IMR-90 (cell line): ENCODE data around the gene CDKN2A. TPM values are rescaled to one million over a fixed set of nuclear protein-coding genes. Genes with fewer than 3 reads are reported as not detected.

Experiments used
- ATAC-seq: fragments of 200-7000 bp; cut with Tn5 transposase; 2 replicates; pipeline ENCODE4 v1.9.1; 2020; ENCODE audit warnings: low read depth, mild to moderate bottlenecking, moderate library complexity
- BruUV-seq: library from RNA; stranded (reverse); fragments of 400-500 nt; replicated peaks from 2 replicates; lab custom pipeline; 2021; lab: Mats Ljungman, UMichigan
- CTCF ChIA-PET: fragments of 300-600 bp; formaldehyde crosslinking; extraction: SDS; loops from one replicate; lab custom pipeline; 2021; ENCODE audit warnings: antibody characterized with exemption; lab: Yijun Ruan, JAX
- POLR2A ChIA-PET: fragments of 300-600 bp; sonication (Branson Sonifier 250); formaldehyde crosslinking; loops from one replicate; lab custom pipeline; 2022; ENCODE audit warnings: antibody characterized with exemption; ENCODE audit not compliant: unreplicated experiment; lab: Charles Lee
- DNase-seq: peaks from one replicate; pipeline ENCODE4 v3.0.0; 2013
- H2AFZ ChIP-seq: replicated peaks from 2 replicates; pipeline ENCODE3; 2013; ENCODE audit warnings: low read length, mild to moderate bottlenecking; ENCODE audit not compliant: poor library complexity
- H2AK5ac ChIP-seq: 2 replicates; pipeline ENCODE4 v1.6.1; 2013; ENCODE audit warnings: low read depth, low read length, inconsistent platforms
- H2AK9ac ChIP-seq: replicated peaks from 2 replicates; pipeline ENCODE3; 2013; ENCODE audit warnings: mild to moderate bottlenecking, low read depth, low read length, moderate library complexity; ENCODE audit not compliant: poor library complexity
- H2BK120ac ChIP-seq: 2 replicates; pipeline ENCODE4 v1.6.1; 2013; ENCODE audit warnings: low read depth, low read length, inconsistent platforms
- H2BK15ac ChIP-seq: 3 replicates; pipeline ENCODE4 v1.6.1; 2013; ENCODE audit warnings: low read depth, low read length, inconsistent platforms
- H2BK20ac ChIP-seq: 2 replicates; pipeline ENCODE4 v1.6.1; 2013; ENCODE audit warnings: low read depth, mild to moderate bottlenecking, inconsistent platforms, low read length, moderate library complexity
- H2BK5ac ChIP-seq: 2 replicates; pipeline ENCODE4 v1.6.1; 2013; ENCODE audit warnings: mild to moderate bottlenecking, low read depth, low read length, inconsistent platforms; ENCODE audit not compliant: poor library complexity, severe bottlenecking
- H3K14ac ChIP-seq: replicated peaks from 2 replicates; pipeline ENCODE4 v1.6.1; 2013; ENCODE audit warnings: low read depth, low read length, inconsistent platforms
- H3K18ac ChIP-seq: 2 replicates; pipeline ENCODE4 v1.6.1; 2013; ENCODE audit warnings: low read depth, low read length, control low read depth
- H3K23ac ChIP-seq: 2 replicates; pipeline ENCODE4 v1.6.1; 2013; ENCODE audit warnings: low read depth, low read length, inconsistent platforms
- H3K27ac ChIP-seq: 2 replicates; pipeline ENCODE4 v1.5.1; 2013; ENCODE audit warnings: mild to moderate bottlenecking, control low read depth, low read length; ENCODE audit not compliant: insufficient read depth
- H3K27me3 ChIP-seq: 2 replicates; pipeline ENCODE4 v1.6.1; 2013; ENCODE audit warnings: low read length; ENCODE audit not compliant: control insufficient read depth, insufficient read depth
- H3K36me3 ChIP-seq: 2 replicates; pipeline ENCODE4 v1.6.1; 2013; ENCODE audit warnings: low read length, mixed read lengths; ENCODE audit not compliant: control insufficient read depth, insufficient read depth
- H3K4ac ChIP-seq: 2 replicates; pipeline ENCODE4 v1.6.1; 2013; ENCODE audit warnings: low read depth, low read length, inconsistent platforms
- H3K4me1 ChIP-seq: 2 replicates; pipeline ENCODE4 v1.6.1; 2013; ENCODE audit warnings: low read length, mixed read lengths; ENCODE audit not compliant: control insufficient read depth, insufficient read depth
- H3K4me2 ChIP-seq: 2 replicates; pipeline ENCODE4 v1.6.1; 2013; ENCODE audit warnings: low read depth, mild to moderate bottlenecking, control low read depth, low read length, moderate library complexity
- H3K4me3 ChIP-seq: 2 replicates; pipeline ENCODE4 v1.5.1; 2013; ENCODE audit warnings: low read depth, mild to moderate bottlenecking, control low read depth, low read length, moderate library complexity; ENCODE audit not compliant: insufficient read depth
- H3K56ac ChIP-seq: 2 replicates; pipeline ENCODE4 v1.6.1; 2013; ENCODE audit warnings: low read length, inconsistent platforms; ENCODE audit not compliant: insufficient read depth; ENCODE audit errors: extremely low read depth
- H3K79me1 ChIP-seq, 2 experiments: 2 replicates each; pipeline ENCODE4 v1.6.1; 2013; ENCODE audit warnings: low read length in 2 of 2, inconsistent platforms in 1 of 2, low read depth in 1 of 2
- H3K9ac ChIP-seq: 2 replicates; pipeline ENCODE4 v1.6.1; 2013; ENCODE audit warnings: low read depth, low read length, control low read depth
- H3K9me1 ChIP-seq: 2 replicates; pipeline ENCODE4 v1.6.1; 2013; ENCODE audit warnings: low read length, inconsistent platforms; ENCODE audit not compliant: insufficient read depth
- H3K9me3 ChIP-seq: 2 replicates; pipeline ENCODE4 v1.6.1; 2013; ENCODE audit warnings: low read length; ENCODE audit not compliant: control insufficient read depth, insufficient read depth
- H4K20me1 ChIP-seq: 2 replicates; pipeline ENCODE4 v1.6.1; 2013; ENCODE audit warnings: low read length, inconsistent platforms; ENCODE audit not compliant: insufficient read depth
- H4K5ac ChIP-seq: 2 replicates; pipeline ENCODE4 v1.6.1; 2013; ENCODE audit warnings: mild to moderate bottlenecking, low read depth, low read length, control low read depth
- H4K8ac ChIP-seq, 2 experiments: 2 replicates each; pipeline ENCODE4 v1.6.1; 2013; ENCODE audit warnings: low read depth in 2 of 2, low read length in 2 of 2, control low read depth in 1 of 2, inconsistent platforms in 1 of 2
- H4K91ac ChIP-seq: 2 replicates; pipeline ENCODE4 v1.6.1; 2013; ENCODE audit warnings: low read depth, low read length, inconsistent platforms; ENCODE audit not compliant: insufficient read depth
- BHLHE40 ChIP-seq: fragments of 150-350 bp; IDR thresholded peaks from 2 replicates; pipeline ENCODE4 v1.6.1; 2016; ENCODE audit warnings: mild to moderate bottlenecking, low read depth, low read length
- FOS ChIP-seq: fragments of 150-350 bp; IDR thresholded peaks from 2 replicates; pipeline ENCODE4 v1.6.1; 2016; ENCODE audit warnings: low read depth, low read length
- MAFK ChIP-seq: IDR thresholded peaks from 2 replicates; pipeline ENCODE4 v1.6.1; 2012; ENCODE audit warnings: low read depth, low read length, improper control_type of control experiment
- MAZ ChIP-seq: IDR thresholded peaks from 2 replicates; pipeline ENCODE4 v1.6.1; 2012; ENCODE audit warnings: low read depth, mild to moderate bottlenecking, low read length, improper control_type of control experiment, moderate library complexity, borderline replicate concordance
- MXI1 ChIP-seq: IDR thresholded peaks from 2 replicates; pipeline ENCODE4 v1.6.1; 2012; ENCODE audit warnings: low read depth, mild to moderate bottlenecking, low read length, moderate library complexity, borderline replicate concordance
- POLR2A ChIP-seq: IDR thresholded peaks from 2 replicates; pipeline ENCODE4 v1.6.1; 2012; ENCODE audit warnings: mild to moderate bottlenecking, low read depth, low read length
- RAD21 ChIP-seq: IDR thresholded peaks from 2 replicates; pipeline ENCODE4 v1.6.1; 2012; ENCODE audit warnings: low read length, improper control_type of control experiment
- RCOR1 ChIP-seq: IDR thresholded peaks from 2 replicates; pipeline ENCODE4 v1.6.1; 2012; ENCODE audit warnings: mild to moderate bottlenecking, low read length, improper control_type of control experiment; ENCODE audit not compliant: insufficient replicate concordance
- SMC3 ChIP-seq: fragments of 150-350 bp; IDR thresholded peaks from 2 replicates; pipeline ENCODE4 v1.6.1; 2016; ENCODE audit warnings: low read depth, mild to moderate bottlenecking, antibody characterized with exemption, low read length, moderate library complexity
- USF2 ChIP-seq: fragments of 150-350 bp; IDR thresholded peaks from 2 replicates; pipeline ENCODE4 v1.6.1; 2017; ENCODE audit warnings: mild to moderate bottlenecking, antibody characterized with exemption, low read length, low read depth
- WGBS, 2 experiments: methylation state at CpG; one replicate each; pipeline versions ENCODE4 v1.1.5 to v1.1.7; 2013; ENCODE audit warnings: missing lambda C conversion rate in 2 of 2; ENCODE audit not compliant: insufficient read length in 1 of 2; ENCODE audit errors: extremely low coverage in 2 of 2; 5-methylcytosine and 5-hydroxymethylcytosine counted together
- dilution Hi-C: fragments of 300-500 bp; cut with HindIII; formaldehyde crosslinking; loops from one replicate; pipeline ENCODE4 v1.14.3; 2018; ENCODE audit warnings: low sequenced_read_pairs; ENCODE audit not compliant: unreplicated experiment
- in situ Hi-C: fragments of 300-500 bp; cut with MboI; formaldehyde crosslinking; loops from 3 replicates; pipeline ENCODE4 v1.14.3; 2019; ENCODE audit warnings: low sequenced_read_pairs, inconsistent platforms, mixed read lengths
- intact Hi-C: fragments of 100-400 bp; cut with micrococcal nuclease; formaldehyde crosslinking; loops from 2 replicates; pipeline ENCODE4 v1.10.0; 2022
- polyA plus RNA-seq, 3 experiments: library from polyadenylated mRNA; depleted of rRNA; stranded (reverse); fragments of >200 nt; gene quantifications; 2 replicates each; pipeline ENCODE4 v1.2.3, GENCODE V29; 2012; ENCODE audit warnings: low replicate concordance in 1 of 3
- total RNA-seq: library from RNA; depleted of rRNA; stranded (reverse); fragments of >200 nt; gene quantifications from 2 replicates; pipeline ENCODE4 v1.2.3, GENCODE V29; 2012
- TF ChIP-seq, protein P1 (sequence below): conservative IDR thresholded peaks from 2 replicates; pipeline ENCODE4 v1.5.1; 2012; ENCODE audit warnings: mild to moderate bottlenecking, low read depth, low read length, improper control_type of control experiment

CDKN2A gene
- total and polyA plus RNA-seq, 2 of the 4 experiments (the other 2 are of a cell fraction), result 11.3 to 75.3 TPM

- ChIA-PET CTCF (no interaction called here), POLR2A (no interaction called here)
- Histone ChIP-seq H3K4me1 (no peaks in the 10 kb centered on the region), H2BK20ac (no peak overlapping the region), H4K91ac (no peak overlapping the region), H2AK9ac (no peak overlapping the region), H3K4ac (no peak overlapping the region), H3K36me3 (no peaks in the 10 kb centered on the region), H3K9ac (no peak overlapping the region), H3K9me3 (no peaks in the 10 kb centered on the region), H3K4me3 (no peak overlapping the region), H3K9me1 (no peaks in the 10 kb centered on the region; the same call in 1 of the 2 replicates), H2AFZ (no peak overlapping the region), H2AK5ac (no peak overlapping the region), H3K18ac (no peak overlapping the region), H2BK5ac (no peak overlapping the region), H2BK120ac (no peak overlapping the region), H3K56ac (no peak overlapping the region), H3K4me2 (no peak overlapping the region), H4K8ac (no peak overlapping the region), H3K27ac (no peak overlapping the region), H4K20me1 (no peaks in the 10 kb centered on the region), H3K79me1 (no peaks in the 10 kb centered on the region), H3K14ac (no peak overlapping the region), H3K27me3 (peaks cover 3% of the 10 kb centered on the region), H3K23ac (no peak overlapping the region), H4K5ac (no peak overlapping the region), H2BK15ac (no peak overlapping the region)
- BruUV-seq, result no TSS peak
- dilution Hi-C loops, result no loop called here
- no CpG with 5 or more reads among the region's 4 CpGs for WGBS, 2 experiments
- ATAC-seq (no peak), DNase-seq (no peak)
- in situ Hi-C loops, result no loop called here
- TF ChIP-seq FOS (no peak), RAD21 (no peak), USF2 (no peak), POLR2A (no peak), SMC3 (no peak), MXI1 (no peak), MAFK (no peak), MAZ (no peak), RCOR1 (no peak), BHLHE40 (no peak)
- TF ChIP-seq, protein P1, sequence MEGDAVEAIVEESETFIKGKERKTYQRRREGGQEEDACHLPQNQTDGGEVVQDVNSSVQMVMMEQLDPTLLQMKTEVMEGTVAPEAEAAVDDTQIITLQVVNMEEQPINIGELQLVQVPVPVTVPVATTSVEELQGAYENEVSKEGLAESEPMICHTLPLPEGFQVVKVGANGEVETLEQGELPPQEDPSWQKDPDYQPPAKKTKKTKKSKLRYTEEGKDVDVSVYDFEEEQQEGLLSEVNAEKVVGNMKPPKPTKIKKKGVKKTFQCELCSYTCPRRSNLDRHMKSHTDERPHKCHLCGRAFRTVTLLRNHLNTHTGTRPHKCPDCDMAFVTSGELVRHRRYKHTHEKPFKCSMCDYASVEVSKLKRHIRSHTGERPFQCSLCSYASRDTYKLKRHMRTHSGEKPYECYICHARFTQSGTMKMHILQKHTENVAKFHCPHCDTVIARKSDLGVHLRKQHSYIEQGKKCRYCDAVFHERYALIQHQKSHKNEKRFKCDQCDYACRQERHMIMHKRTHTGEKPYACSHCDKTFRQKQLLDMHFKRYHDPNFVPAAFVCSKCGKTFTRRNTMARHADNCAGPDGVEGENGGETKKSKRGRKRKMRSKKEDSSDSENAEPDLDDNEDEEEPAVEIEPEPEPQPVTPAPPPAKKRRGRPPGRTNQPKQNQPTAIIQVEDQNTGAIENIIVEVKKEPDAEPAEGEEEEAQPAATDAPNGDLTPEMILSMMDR, result no peak
- intact Hi-C loops, result loop anchor here (5.0 kb wide), 1 partner anchor 86 kb away; no protein-coding TSS in a partner anchor
These were observed 50.7 kb downstream of the CDKN2A start for GRCh38 chr9:21943464-21943863.
